Panc1 (cell line): Measurements from ENCODE around the gene FAM13C. TPM values are rescaled to one million over a fixed set of nuclear protein-coding genes. Genes with fewer than 3 reads are reported as not detected.

ENCODE experiments used
- ATAC-seq: fragments of 200-7000 bp; cut with Tn5 transposase; 2 replicates; pipeline ENCODE4 v1.9.1; 2020; ENCODE audit warnings: mild to moderate bottlenecking, moderate library complexity
- BruUV-seq: library from RNA; stranded (reverse); fragments of 400-500 nt; replicated peaks from 2 replicates; lab custom pipeline; 2021; lab: Mats Ljungman, UMichigan
- CTCF ChIA-PET: fragments of 300-600 bp; sonication (Branson Sonifier 250); formaldehyde crosslinking; loops from one replicate; lab custom pipeline; 2022; ENCODE audit warnings: antibody characterized with exemption; lab: Charles Lee
- POLR2A ChIA-PET: fragments of 300-600 bp; sonication (Branson Sonifier 250); formaldehyde crosslinking; loops from one replicate; lab custom pipeline; 2022; ENCODE audit warnings: antibody characterized with exemption; lab: Charles Lee
- DNase-seq: peaks from one replicate; pipeline ENCODE4 v3.0.0-alpha.2; 2010; ENCODE audit warnings: low read depth, low spot score
- H3K27ac ChIP-seq: 2 replicates; pipeline ENCODE4 v1.5.1; 2011; ENCODE audit warnings: mild to moderate bottlenecking, low read length, inconsistent platforms
- H3K27me3 ChIP-seq: fragments of 200-500 bp; sonication (Bioruptor generic); 2 replicates; pipeline ENCODE4 v1.6.0; 2014; ENCODE audit warnings: low read length, inconsistent platforms; ENCODE audit not compliant: control insufficient read depth, insufficient read depth
- H3K36me3 ChIP-seq: fragments of 200-500 bp; sonication (Bioruptor generic); 2 replicates; pipeline ENCODE4 v1.5.1; 2014; ENCODE audit warnings: inconsistent platforms, mild to moderate bottlenecking, low read length, moderate library complexity; ENCODE audit not compliant: control insufficient read depth, insufficient read depth
- H3K4me1 ChIP-seq: 2 replicates; pipeline ENCODE4 v1.5.1; 2011; ENCODE audit warnings: inconsistent platforms, mild to moderate bottlenecking, low read length, moderate library complexity; ENCODE audit not compliant: control insufficient read depth, insufficient read depth
- H3K4me3 ChIP-seq, 2 experiments: 2 replicates each; pipeline ENCODE4 v1.5.1; 2011 to 2012; ENCODE audit warnings: low read depth in 2 of 2, low read length in 2 of 2, mild to moderate bottlenecking in 2 of 2, inconsistent platforms in 1 of 2, moderate library complexity in 1 of 2
- H3K9me3 ChIP-seq: fragments of 200-500 bp; sonication (Bioruptor generic); 2 replicates; pipeline ENCODE4 v1.5.1; 2014; ENCODE audit warnings: low read depth, mild to moderate bottlenecking, inconsistent platforms, low read length, moderate library complexity; ENCODE audit not compliant: control insufficient read depth, insufficient read depth
- CTCF ChIP-seq: fragments of 450-650 bp; IDR thresholded peaks from 2 replicates; pipeline ENCODE4 v1.5.1; 2017; ENCODE audit warnings: mild to moderate bottlenecking
- POLR2AphosphoS5 ChIP-seq: IDR thresholded peaks from 2 replicates; pipeline ENCODE4 v1.6.1; 2012; ENCODE audit warnings: mild to moderate bottlenecking, low read depth, low read length, moderate library complexity
- REST ChIP-seq, 2 experiments: IDR thresholded peaks; 2 replicates each; pipeline ENCODE4 v1.6.1; 2011 to 2012; ENCODE audit warnings: low read depth in 2 of 2, control low read depth in 1 of 2, low read length in 1 of 2, mild to moderate bottlenecking in 1 of 2, moderate library complexity in 1 of 2; ENCODE audit not compliant: insufficient read depth in 1 of 2
- SIN3A ChIP-seq: IDR thresholded peaks from 2 replicates; pipeline ENCODE4 v1.6.1; 2012; ENCODE audit warnings: low read depth, mild to moderate bottlenecking, low read length, moderate library complexity, borderline replicate concordance; ENCODE audit not compliant: insufficient read depth
- TCF7L2 ChIP-seq: IDR thresholded peaks from 2 replicates; pipeline ENCODE4 v1.6.1; 2011; ENCODE audit warnings: mild to moderate bottlenecking, low read depth, low read length, inconsistent platforms
- in situ Hi-C: cut with HindIII; loops from 2 replicates; pipeline ENCODE4 v1.10.0; 2016; ENCODE audit warnings: low sequenced_read_pairs, low pct_unique_long_range_greater_than_20kb
- intact Hi-C: fragments of 100-400 bp; cut with micrococcal nuclease; formaldehyde crosslinking; loops from one replicate; pipeline ENCODE4 v1.10.0; 2022; ENCODE audit not compliant: unreplicated experiment
- total RNA-seq: library from RNA; stranded (reverse); gene quantifications from one replicate; pipeline ENCODE4 v1.2.1, GENCODE V29; 2021; ENCODE audit not compliant: unreplicated experiment

The FAM13C gene
- total RNA-seq, 1 experiment from 2014 or later = not detected

GRCh38 chr10:59303018-59303417, 59.3 kb downstream of the FAM13C start:
- ATAC-seq (no peak), DNase-seq (no peak)
- no peak overlapping the region for H3K4me3 ChIP-seq
- no peak for TF ChIP-seq TCF7L2
- no peak for TF ChIP-seq REST (IDR thresholded peaks at IDR 0.05; ENCODE audit: insufficient read depth in 1 of 2, low read depth in 2 of 2, low read length in 1 of 2)
- TF ChIP-seq POLR2AphosphoS5 = no peak
- no peak for TF ChIP-seq CTCF
- no peak for TF ChIP-seq SIN3A
- ChIA-PET POLR2A (no interaction called here), CTCF (no interaction called here)
- BruUV-seq = no TSS peak
- intact Hi-C loops = no loop called here
- no peak overlapping the region for H3K27ac ChIP-seq
- H3K9me3 ChIP-seq = no peaks in the 10 kb centered on the region
- no peaks in the 10 kb centered on the region for H3K4me1 ChIP-seq
- no peaks in the 10 kb centered on the region for H3K36me3 ChIP-seq
- in situ Hi-C loops = no loop called here
- H3K27me3 ChIP-seq = no peaks in the 10 kb centered on the region

- no peak for ATAC-seq
- no TSS peak for BruUV-seq
- ChIA-PET POLR2A (no interaction called here), CTCF (no interaction called here)
- intact Hi-C loops = no loop called here
- Histone ChIP-seq H3K4me3 (no peak overlapping the region), H3K27ac (no peak overlapping the region), H3K9me3 (no peaks in the 10 kb centered on the region), H3K27me3 (no peaks in the 10 kb centered on the region), H3K4me1 (no peaks in the 10 kb centered on the region), H3K36me3 (no peaks in the 10 kb centered on the region)
- no peak for DNase-seq
- in situ Hi-C loops = no loop called here
- TF ChIP-seq REST (IDR thresholded peaks at IDR 0.05; ENCODE audit: insufficient read depth in 1 of 2, low read depth in 2 of 2, low read length in 1 of 2) = no peak
- TF ChIP-seq TCF7L2 = no peak
- TF ChIP-seq CTCF = no peak
- TF ChIP-seq POLR2AphosphoS5 = no peak
- TF ChIP-seq SIN3A = no peak
These were observed 60.0 kb downstream of the FAM13C start for GRCh38 chr10:59302381-59302780.
